Activated CD8-positive, alpha-beta T cell treated with anti-CD3 and anti-CD28 coated beads for 36 hours (primary cell): Measurements from ENCODE around the gene ADH4. TPM values are rescaled to one million over a fixed set of nuclear protein-coding genes. Genes with fewer than 3 reads are reported as not detected.

Experiments
- ATAC-seq: fragments of 200-7000 bp; cut with Tn5 transposase; one replicate; pipeline ENCODE4 v1.10.0; 2021; ENCODE audit warnings: mild to moderate bottlenecking, moderate library complexity
- CTCF ChIA-PET: fragments of 350-600 bp; sonication (Branson Sonifier 250); formaldehyde crosslinking; loops from one replicate; lab custom pipeline; 2021; ENCODE audit warnings: antibody characterized with exemption; lab: Charles Lee
- POLR2A ChIA-PET: fragments of 350-600 bp; sonication (Branson Sonifier 250); formaldehyde crosslinking; loops from one replicate; lab custom pipeline; 2021; ENCODE audit warnings: antibody characterized with exemption; lab: Charles Lee
- DNase-seq: peaks from one replicate; pipeline ENCODE4 v3.0.0-alpha.2; 2020
- H3K27ac Mint-ChIP-seq: one replicate; pipeline ENCODE4 v1.8.0; 2021; ENCODE audit warnings: mild to moderate bottlenecking, mixed read lengths
- H3K27me3 Mint-ChIP-seq: one replicate; pipeline ENCODE4 v1.8.0; 2021; ENCODE audit warnings: mixed read lengths
- H3K36me3 Mint-ChIP-seq: one replicate; pipeline ENCODE4 v1.8.0; 2021; ENCODE audit warnings: low read depth, mixed read lengths
- H3K4me1 Mint-ChIP-seq: one replicate; pipeline ENCODE4 v1.8.0; 2021; ENCODE audit warnings: low read depth, mixed read lengths
- H3K4me3 Mint-ChIP-seq: one replicate; pipeline ENCODE4 v1.8.0; 2021; ENCODE audit warnings: mild to moderate bottlenecking, moderate library complexity, mixed read lengths
- H3K9me3 Mint-ChIP-seq: one replicate; pipeline ENCODE4 v1.8.0; 2021; ENCODE audit warnings: mixed read lengths
- CTCF ChIP-seq: fragments of 200-600 bp; IDR thresholded peaks from one replicate; pipeline ENCODE4 v1.8.0; 2022; ENCODE audit warnings: antibody characterized with exemption, mild to moderate bottlenecking
- intact Hi-C: fragments of 100-400 bp; cut with micrococcal nuclease; formaldehyde crosslinking; loops from one replicate; pipeline ENCODE4 v1.10.0; 2022
- total RNA-seq, 2 experiments: library from RNA; stranded (reverse); gene quantifications; one replicate each; pipeline ENCODE4 v1.2.3, GENCODE V29; 2021

The ADH4 gene
- total RNA-seq, 2 experiments from 2014 or later = not detected

- ChIA-PET POLR2A (no interaction called here), CTCF (interaction anchor here (0.6 kb wide), 1 partner anchor 831 kb away, joined by 3 read pairs; no protein-coding TSS in a partner anchor)
- peaks cover 26% of the 10 kb centered on the region for H3K4me1 Mint-ChIP-seq
- DNase-seq (no peak), ATAC-seq (no peak)
- H3K4me3 Mint-ChIP-seq = no peak overlapping the region
- H3K9me3 Mint-ChIP-seq = no peaks in the 10 kb centered on the region
- intact Hi-C loops = no loop called here
- H3K27ac Mint-ChIP-seq = no peak overlapping the region
- TF ChIP-seq CTCF = no peak
- H3K36me3 Mint-ChIP-seq = peaks cover 4% of the 10 kb centered on the region
- no peaks in the 10 kb centered on the region for H3K27me3 Mint-ChIP-seq
Observed at GRCh38 chr4:99091216-99091575, 52.9 kb downstream of the ADH4 start.

GRCh38 chr4:99090481-99091215, 53.4 kb downstream of the ADH4 start:
- no peak for ATAC-seq
- Mint-ChIP-seq H3K27me3 (no peaks in the 10 kb centered on the region), H3K36me3 (peaks cover 5% of the 10 kb centered on the region), H3K27ac (no peak overlapping the region), H3K4me1 (peaks cover 27% of the 10 kb centered on the region), H3K4me3 (peak overlapping the region; percentile 27), H3K9me3 (no peaks in the 10 kb centered on the region)
- POLR2A ChIA-PET = no interaction called here
- CTCF ChIA-PET = interaction anchor here (0.6 kb wide), 1 partner anchor 830 kb away, joined by 3 read pairs; no protein-coding TSS in a partner anchor
- no peak for DNase-seq
- intact Hi-C loops = no loop called here
- TF ChIP-seq CTCF = no peak

GRCh38 chr4:99088481-99089365, 55.4 kb downstream of the ADH4 start, which contains the start of gene ADH5:
ADH5 (minus strand) TSS chr4:99088788; CDS start chr4:99088700, 88 bp downstream.
- H3K4me3 Mint-ChIP-seq = peak within 1 kb of the TSS; percentile 93
- CTCF ChIA-PET = interaction anchor here (1.1 to 2.0 kb wide), 4 partner anchors 33 to 945 kb away, joined by 3 to 15 read pairs (median 4); partner anchors contain the start of genes METAP1 and STPG2

GRCh38 chr4:99088023-99088449, 56.1 kb downstream of the ADH4 start:
- Mint-ChIP-seq H3K27ac (peak overlapping the region; percentile 93), H3K36me3 (peaks cover 12% of the 10 kb centered on the region), H3K9me3 (no peaks in the 10 kb centered on the region), H3K4me1 (peaks cover 27% of the 10 kb centered on the region), H3K4me3 (peak overlapping the region; percentile 93), H3K27me3 (no peaks in the 10 kb centered on the region)
- intact Hi-C loops = no loop called here
- ATAC-seq = peak; percentile 15
- ChIA-PET POLR2A (interaction anchor here (0.6 to 2.5 kb wide), 8 partner anchors 9 to 323 kb away, joined by 3 to 22 read pairs (median 6); partner anchors contain the start of genes EIF4E and METAP1), CTCF (interaction anchor here (1.1 to 2.0 kb wide), 4 partner anchors 32 to 945 kb away, joined by 3 to 15 read pairs (median 4); partner anchors contain the start of genes METAP1 and STPG2)
- peak; percentile 45 for DNase-seq
- no peak for TF ChIP-seq CTCF

More at GRCh38 chr4:99088481-99089365, 55.4 kb downstream of the ADH4 start, which contains the start of gene ADH5:
- Mint-ChIP-seq H3K27ac (peak within 1 kb of the TSS; percentile 93), H3K9me3 (no peaks in the 10 kb centered on the region), H3K36me3 (peaks cover 12% of the 10 kb centered on the region), H3K27me3 (no peaks in the 10 kb centered on the region), H3K4me1 (peaks cover 27% of the 10 kb centered on the region)
- intact Hi-C loops = no loop called here
- ATAC-seq = peak; percentile 97
- DNase-seq = peak; percentile 95
- TF ChIP-seq CTCF = no peak
- POLR2A ChIA-PET = interaction anchor here (0.6 to 2.5 kb wide), 9 partner anchors 10 to 323 kb away, joined by 3 to 22 read pairs (median 6); partner anchors contain the start of genes EIF4E and METAP1
